PC-9 (cell line): ENCODE data around the gene BLM. TPM values are rescaled to one million over a fixed set of nuclear protein-coding genes. Genes with fewer than 3 reads are reported as not detected.
"Not testable (repeated sequence)": the region's sequence is repeated elsewhere in the genome, so short reads cannot be mapped to it uniquely, and the experiment has no call there.

Source experiments
- BruUV-seq: library from RNA; stranded (reverse); fragments of 400-500 nt; replicated peaks from 2 replicates; lab custom pipeline; 2021; lab: Mats Ljungman, UMichigan
- CTCF ChIA-PET: fragments of 300-600 bp; sonication (Branson Sonifier 250); formaldehyde crosslinking; loops from one replicate; lab custom pipeline; 2022; ENCODE audit warnings: antibody characterized with exemption; lab: Charles Lee
- POLR2A ChIA-PET: fragments of 300-600 bp; sonication (Branson Sonifier 250); formaldehyde crosslinking; loops from one replicate; lab custom pipeline; 2022; ENCODE audit warnings: antibody characterized with exemption; ENCODE audit not compliant: unreplicated experiment; lab: Charles Lee
- DNase-seq, 2 experiments: peaks; one replicate each; pipeline versions ENCODE4 v3.0.0 to v3.0.0-alpha.2; 2015 to 2022; ENCODE audit warnings: mixed read lengths in 1 of 2
- H2AFZ ChIP-seq: fragments of 200-600 bp; sonication (generic); 2 replicates; pipeline ENCODE4 v1.8.1; 2017; ENCODE audit warnings: antibody characterized with exemption
- H3F3A ChIP-seq: fragments of 200-600 bp; sonication (generic); 2 replicates; pipeline ENCODE4 v1.8.1; 2017; ENCODE audit warnings: antibody characterized with exemption, mild to moderate bottlenecking, low read depth; ENCODE audit not compliant: insufficient read depth
- H3K27ac ChIP-seq: fragments of 200-600 bp; sonication (generic); 2 replicates; pipeline ENCODE4 v1.6.1; 2016; ENCODE audit warnings: mixed run types
- H3K27me3 ChIP-seq: fragments of 200-600 bp; sonication (generic); 2 replicates; pipeline ENCODE4 v1.6.1; 2016; ENCODE audit warnings: low read depth, mixed run types; ENCODE audit not compliant: insufficient read depth
- H3K36me3 ChIP-seq: fragments of 200-600 bp; sonication (generic); 2 replicates; pipeline ENCODE4 v1.6.1; 2016; ENCODE audit warnings: low read depth, mixed run types
- H3K4me1 ChIP-seq: fragments of 200-600 bp; sonication (generic); replicated peaks from 2 replicates; pipeline ENCODE4 v1.6.1; 2016; ENCODE audit warnings: mixed run types; ENCODE audit not compliant: insufficient read depth
- H3K4me2 ChIP-seq: fragments of 200-600 bp; sonication (generic); 2 replicates; pipeline ENCODE4 v1.6.1; 2017; ENCODE audit warnings: mixed run types
- H3K4me3 ChIP-seq: fragments of 200-600 bp; sonication (generic); 2 replicates; pipeline ENCODE4 v1.6.1; 2016; ENCODE audit warnings: mixed run types
- H3K79me2 ChIP-seq: fragments of 200-600 bp; sonication (generic); 2 replicates; pipeline ENCODE4 v1.6.1; 2017; ENCODE audit warnings: low read depth, mixed run types
- H3K9me2 ChIP-seq: fragments of 200-600 bp; sonication (generic); 2 replicates; pipeline ENCODE4 v1.8.1; 2017; ENCODE audit warnings: mild to moderate bottlenecking; ENCODE audit not compliant: insufficient read depth
- H3K9me3 ChIP-seq: fragments of 200-600 bp; sonication (generic); 2 replicates; pipeline ENCODE4 v1.8.1; 2016; ENCODE audit warnings: low read depth; ENCODE audit not compliant: insufficient read depth
- H4K20me1 ChIP-seq: fragments of 200-600 bp; sonication (generic); 2 replicates; pipeline ENCODE4 v1.8.1; 2017; ENCODE audit not compliant: insufficient read depth
- CTCF ChIP-seq: fragments of 200-600 bp; sonication (generic); conservative IDR thresholded peaks from 2 replicates; pipeline ENCODE4 v1.6.1; 2017; ENCODE audit warnings: mixed run types, antibody characterized with exemption, mild to moderate bottlenecking, moderate library complexity
- EZH2 ChIP-seq: fragments of 200-600 bp; sonication (generic); IDR thresholded peaks from 2 replicates; pipeline ENCODE4 v1.8.0; 2017; ENCODE audit warnings: antibody characterized with exemption, low read depth
- intact Hi-C: fragments of 100-400 bp; cut with micrococcal nuclease; formaldehyde crosslinking; loops from one replicate; pipeline ENCODE4 v1.10.0; 2022; ENCODE audit not compliant: unreplicated experiment
- total RNA-seq: library from RNA; stranded (reverse); gene quantifications from 2 replicates; pipeline ENCODE4 v1.2.3, GENCODE V29; 2021

Gene BLM
- total RNA-seq, 1 experiment from 2014 or later, result 19.1 TPM

DNA sequence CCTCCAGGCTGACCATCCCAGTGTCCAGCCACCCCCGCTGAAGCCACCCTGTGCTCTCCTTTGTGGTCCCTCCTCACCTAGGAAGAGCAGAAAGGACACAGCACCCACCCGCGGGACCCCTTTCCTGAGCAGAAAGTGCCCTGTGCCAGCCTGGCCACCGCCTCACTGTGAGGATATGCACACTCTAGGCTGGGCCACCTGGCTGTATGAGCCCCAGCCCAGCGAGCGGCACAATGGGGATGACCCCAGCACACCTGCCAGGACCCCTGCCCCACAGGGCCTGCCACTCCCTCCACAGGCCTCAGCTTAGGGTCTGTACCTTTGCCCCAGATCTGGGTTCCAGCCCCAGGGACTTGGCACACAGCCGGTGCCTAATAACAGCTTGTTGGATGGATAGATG lies 103.3 kb downstream of the BLM start:
- CTCF ChIA-PET, result no interaction called here
- H3K27me3 ChIP-seq, result no peaks in the 10 kb centered on the region
- DNase-seq, result no peak
- TF ChIP-seq EZH2, result no peak
- no peak for TF ChIP-seq CTCF
- H3K9me2 ChIP-seq, result no peaks in the 10 kb centered on the region
- no peak overlapping the region for H3K27ac ChIP-seq
- H3K4me2 ChIP-seq, result no peak overlapping the region
- H4K20me1 ChIP-seq, result no peaks in the 10 kb centered on the region
- BruUV-seq, result no TSS peak
- no peaks in the 10 kb centered on the region for H3F3A ChIP-seq
- no peaks in the 10 kb centered on the region for H3K9me3 ChIP-seq
- intact Hi-C loops, result no loop called here
- H3K36me3 ChIP-seq, result no peaks in the 10 kb centered on the region
- no peak overlapping the region for H3K4me3 ChIP-seq
- no peak overlapping the region for H2AFZ ChIP-seq
- H3K4me1 ChIP-seq, result no peaks in the 10 kb centered on the region
- POLR2A ChIA-PET, result interaction anchor here (0.7 kb wide), 1 partner anchor 483 kb away, joined by 12 read pairs; no protein-coding TSS in a partner anchor
- no peaks in the 10 kb centered on the region for H3K79me2 ChIP-seq

DNA sequence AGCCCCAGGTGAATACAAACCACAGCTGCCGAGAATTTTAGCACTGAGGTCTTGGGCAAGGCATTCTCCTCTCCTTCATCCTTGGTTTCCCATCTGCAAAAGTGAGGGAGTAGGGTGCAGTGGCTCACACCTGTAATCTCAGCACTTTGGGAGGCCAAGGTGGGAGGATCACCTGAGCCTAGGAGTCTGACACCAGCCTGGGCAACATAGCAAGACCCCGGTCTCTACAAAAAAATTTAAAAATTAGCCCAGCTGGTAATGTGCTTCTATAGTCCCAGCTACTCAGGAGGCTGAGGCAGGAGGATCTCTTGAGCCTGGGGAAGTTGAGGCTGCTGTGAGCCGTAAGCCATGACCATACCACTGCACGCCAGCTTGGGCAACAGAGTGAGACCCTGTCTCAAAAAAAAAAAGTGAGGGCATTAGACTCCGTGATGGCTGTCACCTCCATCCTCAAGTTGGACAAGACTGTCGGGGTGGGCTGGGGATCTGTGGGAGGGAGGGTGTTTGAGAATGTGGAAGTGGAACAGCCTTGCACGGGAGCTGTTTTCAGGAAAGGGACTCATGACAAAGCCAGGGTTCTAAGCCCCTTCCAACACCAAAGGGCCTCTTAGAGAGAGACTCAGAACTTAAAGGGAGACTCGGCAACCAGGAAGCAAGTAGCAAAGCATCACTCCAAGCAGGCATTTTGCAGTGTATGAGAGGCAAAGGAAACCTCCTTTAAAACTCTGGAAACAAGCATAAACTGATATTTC lies 105.2 kb downstream of the BLM start:
- intact Hi-C loops, result no loop called here
- Histone ChIP-seq H3K27me3 (0 out of 2 replicates have a peak, but pooled peaks cover 5% of the 10 kb centered on the region), H3K79me2 (no peaks in the 10 kb centered on the region), H3K27ac (no peak overlapping the region), H3K4me3 (no peak overlapping the region), H3K4me2 (no peak overlapping the region), H4K20me1 (no peaks in the 10 kb centered on the region), H3K4me1 (no peaks in the 10 kb centered on the region), H3F3A (no peaks in the 10 kb centered on the region), H3K36me3 (no peaks in the 10 kb centered on the region), H2AFZ (no peak overlapping the region), H3K9me2 (no peaks in the 10 kb centered on the region), H3K9me3 (no peaks in the 10 kb centered on the region)
- no peak for DNase-seq
- no peak for TF ChIP-seq EZH2
- TF ChIP-seq CTCF, result no peak
- CTCF ChIA-PET, result no interaction called here
- POLR2A ChIA-PET, result interaction anchor here (0.6 to 0.8 kb wide), 2 partner anchors 73 to 844 kb away, joined by 11 to 17 read pairs; no protein-coding TSS in a partner anchor
- BruUV-seq, result no TSS peak

DNA sequence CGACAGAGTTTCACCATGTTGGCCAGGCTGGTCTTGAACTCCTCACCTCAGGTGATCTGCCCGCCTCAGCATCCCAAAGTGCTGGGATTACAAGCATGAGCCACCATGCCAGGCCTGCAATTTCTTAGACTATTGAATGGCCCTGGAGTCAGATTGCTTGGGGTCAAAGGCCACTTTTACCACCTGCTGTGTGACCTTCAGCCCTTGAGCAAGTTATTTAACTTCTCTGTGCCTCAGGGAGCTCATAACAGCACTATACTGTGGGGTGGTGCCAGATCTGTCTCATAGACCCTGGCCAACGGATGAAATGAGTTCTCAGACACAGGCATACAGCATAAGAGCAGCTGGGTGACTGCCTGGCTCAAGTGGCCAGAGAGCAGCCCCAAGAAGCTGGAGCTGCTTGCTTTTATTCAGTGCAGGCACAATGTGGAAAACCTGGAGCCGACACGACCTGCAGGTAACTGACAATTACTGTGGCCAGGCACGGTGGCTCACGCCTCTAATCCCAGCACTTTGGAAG lies 106.4 kb downstream of the BLM start:
- 0 out of 2 replicates have a peak, but pooled peaks cover 5% of the 10 kb centered on the region for H3K27me3 ChIP-seq
- no peak overlapping the region for H3K27ac ChIP-seq
- no TSS peak for BruUV-seq
- no peak for DNase-seq
- H4K20me1 ChIP-seq, result no peaks in the 10 kb centered on the region
- TF ChIP-seq EZH2 (no peak), CTCF (no peak)
- H3K9me3 ChIP-seq, result no peaks in the 10 kb centered on the region
- H3K9me2 ChIP-seq, result no peaks in the 10 kb centered on the region
- ChIA-PET CTCF (no interaction called here), POLR2A (no interaction called here)
- H2AFZ ChIP-seq, result no peak overlapping the region
- no peaks in the 10 kb centered on the region for H3K79me2 ChIP-seq
- no peaks in the 10 kb centered on the region for H3K4me1 ChIP-seq
- intact Hi-C loops, result no loop called here
- H3K4me3 ChIP-seq, result no peak overlapping the region
- H3F3A ChIP-seq, result no peaks in the 10 kb centered on the region
- H3K4me2 ChIP-seq, result no peak overlapping the region
- no peaks in the 10 kb centered on the region for H3K36me3 ChIP-seq

GRCh38 chr15:90825115-90825899 lies 108.2 kb downstream of the BLM start:
- H3K4me2 ChIP-seq, H3K9me2 ChIP-seq, H3K27me3 ChIP-seq, BruUV-seq, H2AFZ ChIP-seq, H3K79me2 ChIP-seq, H3F3A ChIP-seq, H4K20me1 ChIP-seq, H3K9me3 ChIP-seq, H3K36me3 ChIP-seq, DNase-seq, intact Hi-C loops, H3K4me3 ChIP-seq, H3K27ac ChIP-seq, H3K4me1 ChIP-seq, POLR2A ChIA-PET, CTCF ChIA-PET: not testable (repeated sequence)
